ENCODE results near the gene KIF13A.

KIF13A gene

DNA sequence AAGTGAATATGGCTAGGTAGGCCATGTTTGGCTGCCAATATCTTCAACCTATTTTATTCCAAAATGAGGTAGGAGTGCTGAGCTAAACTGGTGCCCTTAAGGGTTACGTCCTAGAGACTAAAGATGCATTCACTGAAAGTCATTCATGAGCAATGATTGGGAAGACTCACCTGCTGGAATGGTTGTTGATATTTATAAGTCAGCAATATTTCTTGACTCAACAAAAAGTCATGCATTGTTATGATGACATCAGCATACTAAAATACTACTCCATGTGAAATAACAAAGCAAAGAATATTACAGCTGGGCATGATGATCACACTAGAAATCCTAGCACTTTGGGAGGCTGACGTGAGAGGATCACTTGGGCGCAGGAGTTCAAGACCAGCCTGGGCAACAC is 263.1 kb downstream of the KIF13A start:
- DNase-seq (ENCODE audit: low read depth, low spot score), result no peak

- DNase-seq (ENCODE audit: low read depth, low spot score), result no peak
These were observed 265.8 kb downstream of the KIF13A start for GRCh38 chr6:17721671-17722070.

DNA sequence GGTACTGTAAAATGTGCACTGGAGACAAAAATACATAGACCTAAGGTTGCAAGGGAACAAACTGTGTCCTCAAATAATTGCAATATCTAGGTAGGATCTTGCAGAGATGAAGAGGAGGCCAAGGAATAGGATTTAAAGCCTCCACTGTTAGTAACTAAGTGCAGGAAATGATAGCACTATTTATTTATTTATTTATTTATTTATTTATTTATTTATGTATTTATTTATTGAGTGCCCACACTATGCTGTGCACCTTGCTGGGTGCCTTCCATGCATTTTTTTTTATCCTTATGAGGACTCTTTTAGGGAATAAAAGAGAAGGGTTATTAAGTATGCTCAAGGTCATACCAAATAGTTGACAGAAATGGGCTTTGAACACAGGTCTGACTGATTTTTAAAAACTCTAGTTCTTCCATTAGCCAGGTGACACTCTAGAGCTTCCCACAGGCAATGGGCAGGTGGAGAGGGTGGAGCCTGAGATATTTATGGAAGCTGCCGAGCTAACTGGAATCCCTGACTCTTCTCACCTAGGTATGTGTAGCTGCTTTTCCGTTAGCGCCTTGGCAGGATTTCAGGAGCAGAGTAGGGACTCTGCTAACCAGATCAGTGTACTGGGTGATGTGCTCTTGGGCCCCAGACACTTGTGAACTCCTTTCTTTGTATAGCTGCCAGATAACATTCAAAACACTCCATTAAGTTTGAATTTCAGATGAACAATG is 268.0 kb downstream of the KIF13A start:
- DNase-seq (ENCODE audit: low read depth, low spot score), result no peak

DNA sequence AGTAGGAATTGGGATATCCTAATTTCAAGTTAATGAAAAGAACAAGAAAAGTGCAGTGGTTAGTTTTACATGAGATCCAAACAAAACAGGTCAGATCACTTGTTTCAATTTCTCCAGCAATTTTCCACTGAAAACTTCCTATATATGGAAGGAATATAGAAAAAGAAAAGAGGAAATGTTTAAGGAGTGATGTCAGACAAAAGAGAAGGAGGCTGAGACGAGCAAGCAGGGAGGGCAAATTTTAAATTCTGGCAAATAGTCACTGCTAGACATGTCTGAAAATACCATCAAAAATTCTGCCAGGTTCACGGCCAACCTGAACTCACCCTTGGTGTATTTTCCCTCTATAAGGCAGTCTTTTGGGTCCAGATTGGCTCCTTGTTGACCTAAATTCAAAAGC is 271.2 kb downstream of the KIF13A start:
- DNase-seq (ENCODE audit: low read depth, low spot score), result no peak

DNA sequence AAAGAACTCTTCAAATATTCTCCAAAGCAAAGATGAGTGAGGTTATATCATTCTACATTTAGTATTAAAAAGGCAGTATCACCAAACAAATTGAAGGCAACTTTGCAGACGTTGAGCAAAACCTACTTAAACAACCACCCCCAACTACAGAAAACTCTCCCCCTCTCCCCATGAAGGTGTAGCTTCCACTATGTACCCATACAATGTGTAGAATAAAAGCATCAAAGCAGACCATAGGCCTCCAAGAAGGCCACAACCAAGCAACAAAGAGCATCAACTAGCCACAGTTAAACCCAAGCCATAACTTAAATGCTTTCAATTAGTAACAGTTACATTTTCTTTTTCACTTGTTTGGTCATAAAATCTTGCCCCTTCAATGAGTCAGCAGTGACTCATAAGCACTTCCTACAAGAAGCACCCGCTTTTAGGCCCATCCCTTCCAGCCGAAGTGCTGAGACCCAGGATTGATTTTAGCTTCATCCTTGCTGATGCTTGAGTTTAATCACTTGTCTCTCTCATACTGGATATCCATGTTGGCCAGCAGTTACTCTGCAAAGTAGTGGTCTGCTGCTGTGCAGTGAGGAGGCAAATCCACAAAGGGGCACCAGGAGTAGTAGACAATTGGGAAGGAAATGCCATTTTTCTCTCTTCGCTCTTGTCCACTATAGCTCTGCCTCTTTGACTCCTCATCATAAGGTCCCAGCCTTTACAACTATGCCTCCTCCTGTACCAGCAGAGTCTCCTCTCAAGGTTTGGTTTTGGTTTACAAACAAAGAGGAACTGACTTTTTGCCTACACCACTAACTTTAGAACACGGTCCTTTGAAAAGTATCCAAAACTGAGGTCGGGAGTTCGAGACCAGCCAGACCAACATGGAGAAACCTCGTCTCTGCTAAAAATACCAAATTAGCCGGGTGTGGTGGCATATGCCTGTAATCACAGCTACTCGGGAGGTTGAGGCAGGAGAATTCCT is 272.3 kb downstream of the KIF13A start:
- no peak for DNase-seq (ENCODE audit: low read depth, low spot score)

- no peak for DNase-seq (ENCODE audit: low read depth, low spot score)
These were observed 273.3 kb downstream of the KIF13A start for GRCh38 chr6:17714177-17714576.

GRCh38 chr6:17712576-17712975 is 274.9 kb downstream of the KIF13A start:
- DNase-seq (ENCODE audit: low read depth, low spot score), result no peak

DNA sequence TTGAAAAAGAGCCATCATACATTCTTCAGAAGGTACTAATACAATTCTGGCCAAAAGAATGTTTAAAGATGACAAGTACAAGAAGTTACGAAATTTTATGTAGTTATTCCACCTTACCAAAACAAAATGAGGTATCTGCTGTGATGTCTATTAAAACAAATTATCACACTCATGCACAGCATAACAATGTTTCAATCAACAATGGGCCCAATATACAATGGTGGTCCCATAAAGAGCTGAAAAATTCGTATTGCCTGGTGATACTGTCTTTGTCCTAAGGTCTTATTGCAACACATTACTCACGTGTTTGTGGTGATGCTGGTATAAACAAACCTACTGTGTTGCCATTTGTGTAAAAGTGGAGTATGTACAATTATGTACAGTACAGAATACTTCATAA is 277.1 kb downstream of the KIF13A start:
- DNase-seq (ENCODE audit: low read depth, low spot score), result no peak

DNA sequence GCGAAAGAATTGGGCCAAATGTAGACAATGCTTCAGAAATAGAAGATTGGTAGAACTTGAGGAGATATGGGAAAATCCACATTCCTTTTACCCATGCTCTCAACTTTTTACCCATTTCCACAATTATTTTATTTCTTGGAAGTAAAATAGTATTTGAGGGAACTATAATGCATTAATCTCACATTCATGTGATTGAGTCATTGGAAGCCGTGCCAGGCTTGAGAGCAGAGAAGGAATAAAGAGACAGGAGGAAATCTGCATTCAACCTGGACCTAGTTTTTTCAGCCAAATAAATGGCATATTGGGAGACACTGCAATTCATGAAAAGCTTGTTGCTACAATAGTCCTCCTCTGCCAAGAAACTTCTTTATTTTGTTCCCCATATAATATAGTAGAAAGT is 278.0 kb downstream of the KIF13A start:
- no peak for DNase-seq (ENCODE audit: low read depth, low spot score)

Measured in brain pericyte (primary cell).